Vagina (tissue), 2 donors: ENCODE results near the gene ZNF692.

Experiments used
- CTCF ChIP-seq, 3 experiments: fragments of 450-650 bp in 2 of 3; fragments of 200-600 bp in 1 of 3; sonication (generic) in 1 of 3; IDR thresholded peaks; one replicate each; pipeline ENCODE4 v1.5.1; 2017 to 2019; ENCODE audit warnings: antibody characterized with exemption in 3 of 3, mild to moderate bottlenecking in 2 of 3, moderate library complexity in 2 of 3
- POLR2AphosphoS5 ChIP-seq, 2 donors: sonication (generic); formaldehyde crosslinking; IDR thresholded peaks; one replicate each; pipeline ENCODE4 v1.9.0; 2017; ENCODE audit warnings: antibody characterized with exemption in 2 of 2, mild to moderate bottlenecking in 2 of 2, low read depth in 1 of 2; ENCODE audit not compliant: insufficient read depth in 1 of 2

GRCh38 chr1:248873993-248874533, 15.2 kb upstream of the ZNF692 start:
- TF ChIP-seq POLR2AphosphoS5 (IDR thresholded peaks at IDR 0.05; ENCODE audit: insufficient read depth in 1 of 2, low read depth in 1 of 2) (peak in 1 of 2 donors; percentile 90), CTCF (IDR thresholded peaks at IDR 0.05) (no peak)
